ENCODE measurements around the gene RBM47. TPM values are rescaled to one million over a fixed set of nuclear protein-coding genes. Genes with fewer than 3 reads are reported as not detected.
"Not testable (repeated sequence)": the region's sequence is repeated elsewhere in the genome, so short reads cannot be mapped to it uniquely, and the experiment has no call there.

RBM47 gene
- total RNA-seq, 2 experiments from 2014 or later: 0.27 to 0.92 TPM

DNA sequence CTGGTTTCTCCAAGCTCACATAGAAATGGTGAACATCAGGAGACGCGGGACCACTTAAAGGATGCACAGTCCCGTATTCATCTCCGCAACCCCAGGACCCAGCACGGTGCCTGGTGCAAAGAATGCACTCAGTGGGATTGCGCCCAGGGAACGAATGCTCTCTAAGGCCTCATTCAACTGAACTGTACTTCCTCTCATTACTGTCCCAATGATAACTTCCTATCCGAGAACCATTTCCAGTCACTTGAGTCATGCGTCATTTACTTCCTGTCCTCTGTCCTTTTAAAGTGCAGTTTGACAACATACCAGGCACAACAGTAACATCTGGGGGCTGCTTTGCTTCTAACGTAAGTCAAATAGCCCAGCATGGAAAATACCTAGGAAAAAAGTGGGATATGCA lies 75.7 kb downstream of the RBM47 start:
- no peaks in the 10 kb centered on the region for H3K27me3 ChIP-seq (ENCODE audit: control insufficient read depth in 1 of 2, insufficient read depth in 2 of 2, low read length in 2 of 2)
- Mint-ChIP-seq H3K36me3 (ENCODE audit: low read depth) (no peaks in the 10 kb centered on the region), H3K9me3 (no peaks in the 10 kb centered on the region), H3K4me3 (no peak overlapping the region), H3K27ac (no peak overlapping the region), H3K27me3 (no peaks in the 10 kb centered on the region), H3K4me1 (ENCODE audit: low read depth) (peaks cover 12% of the 10 kb centered on the region)
- no peaks in the 10 kb centered on the region for H3K9me3 ChIP-seq (ENCODE audit: control insufficient read depth in 1 of 2, insufficient read depth in 1 of 2, low read length in 2 of 2)
- H3K4me3 ChIP-seq (ENCODE audit: low read length): no peak overlapping the region
- intact Hi-C loops (cut with DNase I, micrococcal nuclease): loop anchor here in 1 of 2 experiments (10.0 kb wide), 2 partner anchors 379 to 499 kb away; partner anchors contain the start of gene N4BP2
- ATAC-seq (ENCODE audit: poor library complexity): no peak
- ChIA-PET CTCF (no interaction called here), POLR2A (no interaction called here)
- TF ChIP-seq CTCF (IDR thresholded peaks at IDR 0.05): no peak
- no peak overlapping the region for H3K27ac ChIP-seq (ENCODE audit: low read depth in 1 of 2, low read length in 2 of 2)
- H3K4me1 ChIP-seq (ENCODE audit: insufficient read depth, low read length): peaks cover 11% of the 10 kb centered on the region
- no peaks in the 10 kb centered on the region for H3K36me3 ChIP-seq (ENCODE audit: insufficient read depth, low read length)
- peak in 3 of 14 experiments; percentile 9 to 56 (median 40) for DNase-seq

- TF ChIP-seq CTCF (IDR thresholded peaks at IDR 0.05): no peak
- no peak overlapping the region for H3K4me3 ChIP-seq (ENCODE audit: low read length)
- CTCF ChIA-PET: no interaction called here
- no peaks in the 10 kb centered on the region for H3K36me3 Mint-ChIP-seq (ENCODE audit: low read depth)
- H3K4me3 Mint-ChIP-seq: peak overlapping the region; percentile 56
- no peak for ATAC-seq (ENCODE audit: poor library complexity)
- H3K36me3 ChIP-seq (ENCODE audit: insufficient read depth, low read length): no peaks in the 10 kb centered on the region
- peaks cover 12% of the 10 kb centered on the region for H3K4me1 Mint-ChIP-seq (ENCODE audit: low read depth)
- H3K27me3 Mint-ChIP-seq: no peaks in the 10 kb centered on the region
- H3K27me3 ChIP-seq (ENCODE audit: control insufficient read depth in 1 of 2, insufficient read depth in 2 of 2, low read length in 2 of 2): no peaks in the 10 kb centered on the region
- intact Hi-C loops (cut with DNase I, micrococcal nuclease): loop anchor here in 1 of 2 experiments (10.0 kb wide), 2 partner anchors 378 to 498 kb away; partner anchors contain the start of gene N4BP2
- no peaks in the 10 kb centered on the region for H3K9me3 ChIP-seq (ENCODE audit: control insufficient read depth in 1 of 2, insufficient read depth in 1 of 2, low read length in 2 of 2)
- H3K27ac ChIP-seq (ENCODE audit: low read depth in 1 of 2, low read length in 2 of 2): no peak overlapping the region
- peak overlapping the region; percentile 61 for H3K27ac Mint-ChIP-seq
- peaks cover 11% of the 10 kb centered on the region for H3K4me1 ChIP-seq (ENCODE audit: insufficient read depth, low read length)
- no peaks in the 10 kb centered on the region for H3K9me3 Mint-ChIP-seq
- POLR2A ChIA-PET: no interaction called here
- no peak for DNase-seq
Observed at GRCh38 chr4:40552536-40552935, 77.1 kb downstream of the RBM47 start.

DNA sequence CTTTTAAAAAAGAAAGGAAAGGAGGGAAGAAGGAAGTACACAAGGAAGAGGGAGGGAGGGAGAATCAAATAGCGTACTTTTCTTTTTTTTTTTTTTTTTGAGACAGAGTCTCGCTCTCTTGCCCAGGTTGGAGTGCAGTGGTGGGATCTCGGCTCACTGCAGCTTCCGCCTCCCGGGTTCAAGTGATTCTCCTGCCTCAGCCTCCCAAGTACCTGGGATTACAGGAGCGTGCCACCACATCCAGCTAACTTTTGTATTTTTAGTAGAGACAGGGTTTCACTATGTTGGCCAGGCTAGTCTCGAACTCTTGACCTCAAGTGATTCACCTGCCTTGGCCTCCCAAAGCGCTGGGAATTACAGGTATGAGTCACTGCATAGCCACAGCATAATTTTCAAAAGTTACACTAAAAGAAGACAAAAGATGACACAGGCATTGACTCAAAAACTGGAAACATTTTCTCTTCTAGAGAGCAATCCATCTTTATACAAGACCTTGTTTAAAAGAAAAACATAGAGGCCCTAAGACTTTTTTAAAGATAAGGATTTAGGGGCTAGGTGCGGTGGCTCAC lies 78.0 kb downstream of the RBM47 start:
- POLR2A ChIA-PET: interaction anchor here (0.7 to 1.1 kb wide), 2 partner anchors 430 to 496 kb away, joined by 4 to 6 read pairs; no protein-coding TSS in a partner anchor
- intact Hi-C loops (cut with DNase I, micrococcal nuclease): loop anchor here (2.0 to 10.0 kb wide), 4 partner anchors 377 to 497 kb away; partner anchors contain the start of gene N4BP2 (in 2 of the 2)

More for the DNA sequence above, 78.0 kb downstream of the RBM47 start:
- H3K27me3 Mint-ChIP-seq; CTCF ChIA-PET; H3K36me3 Mint-ChIP-seq (ENCODE audit: low read depth); H3K36me3 ChIP-seq (ENCODE audit: insufficient read depth, low read length); H3K27me3 ChIP-seq (ENCODE audit: control insufficient read depth in 1 of 2, insufficient read depth in 2 of 2, low read length in 2 of 2); ATAC-seq (ENCODE audit: poor library complexity); H3K9me3 Mint-ChIP-seq; H3K9me3 ChIP-seq (ENCODE audit: control insufficient read depth in 1 of 2, insufficient read depth in 1 of 2, low read length in 2 of 2): not testable (repeated sequence)
- Mint-ChIP-seq H3K4me3 (peak overlapping the region; percentile 87), H3K27ac (peak overlapping the region; percentile 87), H3K4me1 (ENCODE audit: low read depth) (peaks cover 12% of the 10 kb centered on the region)
- H3K4me3 ChIP-seq (ENCODE audit: low read length): peak overlapping the region; percentile 30
- DNase-seq: peak in 2 of 14 experiments; percentile 41 to 53
- peak overlapping the region; percentile 16 to 40 for H3K27ac ChIP-seq (ENCODE audit: low read depth in 1 of 2, low read length in 2 of 2)
- H3K4me1 ChIP-seq (ENCODE audit: insufficient read depth, low read length): peaks cover 11% of the 10 kb centered on the region

Measured in CD4-positive, alpha-beta T cell (primary cell).